ENCODE measurements around the gene DLL3. TPM values are rescaled to one million over a fixed set of nuclear protein-coding genes. Genes with fewer than 3 reads are reported as not detected.

Gene DLL3
- total RNA-seq, 1 donor from 2014 or later = not detected

DNA sequence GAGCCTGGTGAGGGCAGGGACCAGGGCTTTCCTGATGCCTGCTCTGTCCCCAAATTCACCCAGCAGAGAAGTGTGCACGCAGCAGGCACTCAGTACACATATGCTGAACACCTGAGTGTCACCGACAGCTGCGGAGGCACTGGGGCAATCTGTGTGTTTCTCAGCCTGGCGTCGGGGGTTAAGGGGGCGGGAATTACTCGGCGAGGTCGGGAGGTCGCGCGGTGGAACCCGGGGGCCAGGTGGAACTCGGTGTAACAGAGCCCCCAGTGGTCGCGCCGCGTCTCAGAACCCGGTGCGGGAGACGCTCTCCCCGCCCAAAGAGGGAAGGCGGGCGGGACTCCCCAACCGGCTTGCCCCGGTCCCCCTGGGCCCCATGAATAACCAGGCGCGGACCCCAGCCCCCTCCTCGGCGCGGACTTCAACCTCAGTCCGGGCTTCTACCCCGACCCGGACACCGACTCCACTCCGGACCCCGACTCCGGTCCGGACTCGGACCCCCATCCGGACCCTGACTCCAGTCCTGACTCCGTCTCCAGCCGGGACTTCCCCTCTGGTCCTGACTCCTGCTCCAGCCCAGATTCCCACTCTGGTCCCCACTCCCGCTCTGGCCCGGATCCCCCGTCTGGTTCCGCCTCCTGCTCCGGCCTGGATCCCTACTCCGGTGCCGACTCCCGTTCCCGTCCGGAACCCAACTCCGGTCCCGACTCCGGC, 16.2 kb downstream of the DLL3 start, which contains the start of gene SELENOV:
Gene SELENOV, plus strand, starts transcription at position 300 of the 711 bp plus-strand sequence. Its CDS starts 74 bp downstream, at position 374.
- DNase-seq (no peak), ATAC-seq (peak; percentile 25)
- TF ChIP-seq, protein P1, sequence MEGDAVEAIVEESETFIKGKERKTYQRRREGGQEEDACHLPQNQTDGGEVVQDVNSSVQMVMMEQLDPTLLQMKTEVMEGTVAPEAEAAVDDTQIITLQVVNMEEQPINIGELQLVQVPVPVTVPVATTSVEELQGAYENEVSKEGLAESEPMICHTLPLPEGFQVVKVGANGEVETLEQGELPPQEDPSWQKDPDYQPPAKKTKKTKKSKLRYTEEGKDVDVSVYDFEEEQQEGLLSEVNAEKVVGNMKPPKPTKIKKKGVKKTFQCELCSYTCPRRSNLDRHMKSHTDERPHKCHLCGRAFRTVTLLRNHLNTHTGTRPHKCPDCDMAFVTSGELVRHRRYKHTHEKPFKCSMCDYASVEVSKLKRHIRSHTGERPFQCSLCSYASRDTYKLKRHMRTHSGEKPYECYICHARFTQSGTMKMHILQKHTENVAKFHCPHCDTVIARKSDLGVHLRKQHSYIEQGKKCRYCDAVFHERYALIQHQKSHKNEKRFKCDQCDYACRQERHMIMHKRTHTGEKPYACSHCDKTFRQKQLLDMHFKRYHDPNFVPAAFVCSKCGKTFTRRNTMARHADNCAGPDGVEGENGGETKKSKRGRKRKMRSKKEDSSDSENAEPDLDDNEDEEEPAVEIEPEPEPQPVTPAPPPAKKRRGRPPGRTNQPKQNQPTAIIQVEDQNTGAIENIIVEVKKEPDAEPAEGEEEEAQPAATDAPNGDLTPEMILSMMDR (IDR thresholded peaks at IDR 0.05) = peak; percentile 5
- Histone ChIP-seq H3K9me3 (no peaks in the 10 kb centered on the region), H3K27ac (no peak within 1 kb of the TSS), H3K4me1 (peaks cover 14% of the 10 kb centered on the region), H3K27me3 (peaks cover 64% of the 10 kb centered on the region), H3K4me3 (peak within 1 kb of the TSS; percentile 16), H3K36me3 (no peaks in the 10 kb centered on the region)
- intact Hi-C loops (cut with DNase I) = no loop called here

DNA sequence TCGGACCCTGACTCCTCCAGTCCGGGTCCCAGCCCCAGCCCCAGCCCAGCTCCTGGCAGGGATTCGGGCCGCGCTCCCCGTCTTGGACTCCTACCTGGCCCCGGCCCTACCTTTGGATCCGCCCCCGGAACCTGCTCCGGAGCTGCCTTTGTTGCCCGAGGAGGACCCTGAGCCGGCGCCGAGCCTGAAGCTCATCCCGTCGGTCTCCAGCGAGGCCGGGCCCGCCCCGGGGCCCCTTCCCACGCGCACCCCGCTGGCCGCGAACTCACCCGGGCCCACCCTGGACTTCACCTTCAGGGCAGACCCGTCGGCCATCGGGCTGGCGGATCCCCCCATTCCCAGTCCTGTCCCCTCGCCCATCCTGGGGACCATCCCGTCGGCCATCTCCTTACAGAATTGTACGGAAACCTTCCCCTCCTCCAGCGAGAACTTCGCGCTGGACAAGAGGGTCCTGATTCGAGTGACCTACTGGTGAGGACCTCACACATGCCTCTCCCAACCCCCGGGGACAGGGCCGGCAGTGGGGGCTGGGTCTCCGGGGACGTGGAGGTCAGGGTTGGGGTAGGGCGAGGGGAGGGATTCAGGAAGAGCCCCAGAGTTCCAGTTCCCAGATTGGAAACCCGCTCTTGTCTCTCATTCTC, 16.9 kb downstream of the DLL3 start:
- Histone ChIP-seq H3K4me3 (peak overlapping the region; percentile 16), H3K4me1 (peaks cover 14% of the 10 kb centered on the region), H3K27me3 (peaks cover 64% of the 10 kb centered on the region), H3K36me3 (no peaks in the 10 kb centered on the region), H3K9me3 (no peaks in the 10 kb centered on the region), H3K27ac (no peak overlapping the region)
- TF ChIP-seq, protein P1 (IDR thresholded peaks at IDR 0.05) = no peak
- ATAC-seq (peak; percentile 20), DNase-seq (no peak)
- intact Hi-C loops (cut with DNase I) = no loop called here

DNA sequence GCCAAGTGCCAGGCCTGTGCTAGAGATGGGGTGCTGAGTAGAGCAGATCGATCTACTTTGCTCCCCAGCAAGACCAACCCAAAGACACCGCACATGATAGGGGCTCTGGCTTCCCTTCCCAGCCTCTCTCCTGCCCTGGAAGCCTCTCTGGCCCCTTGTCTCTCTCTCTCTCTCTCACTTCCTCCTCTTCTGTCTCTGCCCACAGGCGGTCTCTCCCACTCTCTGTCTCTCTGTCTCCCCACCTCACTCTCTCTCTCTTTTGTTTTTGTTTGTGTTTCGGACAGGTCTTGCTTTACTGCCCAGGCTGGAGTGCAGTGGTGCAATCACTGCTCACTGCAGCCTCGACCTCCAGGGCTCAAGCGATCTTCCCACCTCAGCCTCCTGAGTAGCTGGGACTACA, 17.5 kb downstream of the DLL3 start:
- peak; percentile 28 for ATAC-seq
- Histone ChIP-seq H3K4me1 (peaks cover 14% of the 10 kb centered on the region), H3K4me3 (no peak overlapping the region), H3K27ac (no peak overlapping the region), H3K36me3 (no peaks in the 10 kb centered on the region), H3K27me3 (peaks cover 64% of the 10 kb centered on the region), H3K9me3 (no peaks in the 10 kb centered on the region)
- no peak for DNase-seq
- TF ChIP-seq, protein P1 (IDR thresholded peaks at IDR 0.05) = no peak
- intact Hi-C loops (cut with DNase I) = no loop called here

DNA sequence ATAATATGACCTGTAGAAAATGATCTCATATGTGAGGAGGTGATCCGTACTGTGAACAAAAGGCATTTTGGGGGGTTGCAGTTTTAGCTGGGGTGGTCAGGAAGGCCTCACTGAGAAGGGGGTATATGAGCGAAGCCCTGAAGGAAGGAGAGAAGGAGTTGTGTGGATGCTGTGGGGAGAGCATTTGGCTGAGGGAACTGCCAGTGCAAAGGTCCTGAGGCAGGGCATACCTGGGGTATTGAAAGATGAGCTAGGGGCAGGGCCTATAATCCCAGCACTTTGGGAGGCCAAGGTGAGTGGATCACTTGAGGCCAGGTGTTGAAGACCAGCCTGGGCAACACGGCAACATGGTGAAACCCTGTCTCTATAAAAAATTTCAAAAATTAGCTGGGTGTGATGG, 18.7 kb downstream of the DLL3 start:
- intact Hi-C loops (cut with DNase I) = no loop called here
- Histone ChIP-seq H3K4me1 (peaks cover 14% of the 10 kb centered on the region), H3K27ac (no peak overlapping the region), H3K27me3 (peaks cover 59% of the 10 kb centered on the region), H3K36me3 (no peaks in the 10 kb centered on the region), H3K9me3 (no peaks in the 10 kb centered on the region), H3K4me3 (no peak overlapping the region)
- ATAC-seq (no peak), DNase-seq (no peak)
- TF ChIP-seq, protein P1 (IDR thresholded peaks at IDR 0.05) = no peak

DNA sequence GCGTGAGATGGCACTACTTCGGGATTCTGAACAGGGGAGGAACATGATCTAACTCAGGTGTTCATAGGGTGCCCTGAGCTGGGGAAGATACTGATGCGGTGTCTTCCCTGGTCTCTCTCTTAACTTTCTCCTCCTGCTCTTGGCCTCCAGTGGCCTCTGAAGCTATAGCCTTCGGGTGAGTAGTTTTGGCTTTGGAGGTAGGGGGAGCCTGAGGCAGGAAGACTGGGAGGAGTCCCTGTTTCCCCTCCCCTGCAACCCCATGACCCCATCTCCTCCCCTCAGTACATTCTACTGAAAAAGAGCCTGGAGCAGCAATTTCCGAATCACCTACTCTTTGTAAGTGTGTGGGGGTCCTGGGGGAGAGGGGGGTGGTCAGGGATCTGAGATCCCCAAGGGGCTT, 19.7 kb downstream of the DLL3 start:
- H3K4me3 ChIP-seq = no peak overlapping the region
- H3K27ac ChIP-seq = no peak overlapping the region
- TF ChIP-seq, protein P1 (IDR thresholded peaks at IDR 0.05) = no peak
- no peak for ATAC-seq
- no peak for DNase-seq
- H3K9me3 ChIP-seq = no peaks in the 10 kb centered on the region
- peaks cover 48% of the 10 kb centered on the region for H3K27me3 ChIP-seq
- no peaks in the 10 kb centered on the region for H3K36me3 ChIP-seq
- peaks cover 14% of the 10 kb centered on the region for H3K4me1 ChIP-seq
- intact Hi-C loops (cut with DNase I) = no loop called here

All from upper lobe of right lung (tissue), 1 donor.